MM.1S (cell line): ENCODE measurements around the gene CSTPP1.
A peak's percentile ranks its signal among the peaks of the same experiment; 100 is the strongest.

Experiments
- DNase-seq: peaks from one replicate; pipeline ENCODE4 v3.0.0-alpha.2; 2015
- H2AFZ ChIP-seq: fragments of 300-600 bp; sonication (generic); 2 replicates; pipeline ENCODE4 v1.6.0; 2016; ENCODE audit warnings: antibody characterized with exemption, low read length
- H3F3A ChIP-seq: fragments of 300-600 bp; sonication (generic); 2 replicates; pipeline ENCODE4 v1.6.1; 2016; ENCODE audit warnings: mild to moderate bottlenecking, antibody characterized with exemption, low read length, moderate library complexity, mixed read lengths; ENCODE audit not compliant: insufficient read depth
- H3K27ac ChIP-seq: fragments of 300-600 bp; sonication (generic); 2 replicates; pipeline ENCODE4 v1.5.1; 2016; ENCODE audit warnings: mild to moderate bottlenecking, low read length
- H3K27me3 ChIP-seq: fragments of 300-600 bp; sonication (generic); replicated peaks from 2 replicates; pipeline ENCODE4 v1.6.0; 2016; ENCODE audit warnings: low read length; ENCODE audit not compliant: insufficient read depth
- H3K36me3 ChIP-seq: fragments of 300-600 bp; sonication (generic); replicated peaks from 2 replicates; pipeline ENCODE4 v1.6.1; 2016; ENCODE audit warnings: mild to moderate bottlenecking, low read length, mixed read lengths; ENCODE audit not compliant: insufficient read depth
- H3K4me1 ChIP-seq: fragments of 300-600 bp; sonication (generic); 2 replicates; pipeline ENCODE4 v1.6.1; 2016; ENCODE audit warnings: low read length, mixed read lengths
- H3K4me2 ChIP-seq: fragments of 300-600 bp; sonication (generic); 2 replicates; pipeline ENCODE4 v1.6.0; 2016; ENCODE audit warnings: low read depth, low read length
- H3K4me3 ChIP-seq: fragments of 300-600 bp; sonication (generic); 2 replicates; pipeline ENCODE4 v1.5.1; 2016; ENCODE audit warnings: low read length, mixed read lengths
- H3K79me2 ChIP-seq: fragments of 300-600 bp; sonication (generic); 2 replicates; pipeline ENCODE4 v1.6.1; 2016; ENCODE audit warnings: mixed run types, low read length, mixed read lengths
- H3K9ac ChIP-seq: fragments of 300-600 bp; sonication (generic); 2 replicates; pipeline ENCODE4 v1.6.1; 2016; ENCODE audit warnings: low read length, mixed read lengths
- H3K9me2 ChIP-seq: fragments of 300-600 bp; sonication (generic); replicated peaks from 2 replicates; pipeline ENCODE4 v1.6.1; 2016; ENCODE audit warnings: mild to moderate bottlenecking, low read length, mixed read lengths; ENCODE audit not compliant: insufficient read depth
- H3K9me3 ChIP-seq: fragments of 300-600 bp; sonication (generic); replicated peaks from 2 replicates; pipeline ENCODE4 v1.6.1; 2016; ENCODE audit warnings: mild to moderate bottlenecking, low read length, mixed read lengths; ENCODE audit not compliant: insufficient read depth
- H4K20me1 ChIP-seq: fragments of 300-600 bp; sonication (generic); 2 replicates; pipeline ENCODE4 v1.6.1; 2016; ENCODE audit warnings: mild to moderate bottlenecking, low read length, moderate library complexity, mixed read lengths; ENCODE audit not compliant: insufficient read depth
- EZH2 ChIP-seq: fragments of 300-600 bp; sonication (generic); optimal IDR thresholded peaks from 2 replicates; pipeline ENCODE3; 2017; ENCODE audit warnings: low read depth, mild to moderate bottlenecking, antibody characterized with exemption, low read length, mixed read lengths
- EZH2phosphoT487 ChIP-seq: fragments of 300-600 bp; sonication (generic); IDR thresholded peaks from 2 replicates; pipeline ENCODE4 v1.6.1; 2018; ENCODE audit warnings: antibody characterized with exemption, low read length
- TF ChIP-seq, protein P1 (sequence below): fragments of 300-600 bp; sonication (generic); IDR thresholded peaks from 2 replicates; pipeline ENCODE4 v1.5.1; 2016; ENCODE audit warnings: antibody characterized with exemption, low read length, mixed read lengths

Gene CSTPP1

DNA sequence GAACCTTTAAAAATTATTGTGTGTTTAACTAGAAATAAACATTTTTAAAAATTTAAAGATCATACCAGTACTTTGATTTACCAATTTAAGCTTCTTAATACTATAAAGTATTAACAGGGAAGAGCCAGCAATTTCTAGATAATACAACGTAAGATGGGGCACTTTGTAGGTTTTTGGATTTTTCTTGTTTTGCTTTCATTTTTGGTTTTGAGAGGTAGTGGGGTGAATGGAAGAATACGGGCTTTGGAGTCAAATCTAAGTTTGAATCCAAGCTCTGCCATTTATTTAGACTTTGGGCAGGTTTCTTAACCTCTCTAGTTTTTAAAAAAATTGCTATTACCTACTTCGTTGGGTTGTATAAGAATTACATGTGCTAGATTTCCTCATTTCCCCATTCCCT, 44.9 kb downstream of the CSTPP1 start:
- Histone ChIP-seq H3K4me1 (0 out of 2 replicates have a peak, but pooled peaks cover 4% of the 10 kb centered on the region), H3F3A (no peaks in the 10 kb centered on the region), H3K27me3 (no peaks in the 10 kb centered on the region), H3K36me3 (no peaks in the 10 kb centered on the region), H4K20me1 (no peaks in the 10 kb centered on the region), H3K9me3 (no peaks in the 10 kb centered on the region), H3K9ac (peak overlapping the region; percentile 17; the same call in 1 of the 2 replicates), H3K4me2 (peak overlapping the region; percentile 57), H3K27ac (no peak overlapping the region), H3K4me3 (peak overlapping the region; percentile 61), H3K9me2 (0 out of 2 replicates have a peak, but pooled peaks cover 3% of the 10 kb centered on the region), H2AFZ (peak overlapping the region; percentile 71), H3K79me2 (no peaks in the 10 kb centered on the region)
- TF ChIP-seq EZH2 (no peak), EZH2phosphoT487 (no peak)
- TF ChIP-seq, protein P1, sequence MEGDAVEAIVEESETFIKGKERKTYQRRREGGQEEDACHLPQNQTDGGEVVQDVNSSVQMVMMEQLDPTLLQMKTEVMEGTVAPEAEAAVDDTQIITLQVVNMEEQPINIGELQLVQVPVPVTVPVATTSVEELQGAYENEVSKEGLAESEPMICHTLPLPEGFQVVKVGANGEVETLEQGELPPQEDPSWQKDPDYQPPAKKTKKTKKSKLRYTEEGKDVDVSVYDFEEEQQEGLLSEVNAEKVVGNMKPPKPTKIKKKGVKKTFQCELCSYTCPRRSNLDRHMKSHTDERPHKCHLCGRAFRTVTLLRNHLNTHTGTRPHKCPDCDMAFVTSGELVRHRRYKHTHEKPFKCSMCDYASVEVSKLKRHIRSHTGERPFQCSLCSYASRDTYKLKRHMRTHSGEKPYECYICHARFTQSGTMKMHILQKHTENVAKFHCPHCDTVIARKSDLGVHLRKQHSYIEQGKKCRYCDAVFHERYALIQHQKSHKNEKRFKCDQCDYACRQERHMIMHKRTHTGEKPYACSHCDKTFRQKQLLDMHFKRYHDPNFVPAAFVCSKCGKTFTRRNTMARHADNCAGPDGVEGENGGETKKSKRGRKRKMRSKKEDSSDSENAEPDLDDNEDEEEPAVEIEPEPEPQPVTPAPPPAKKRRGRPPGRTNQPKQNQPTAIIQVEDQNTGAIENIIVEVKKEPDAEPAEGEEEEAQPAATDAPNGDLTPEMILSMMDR, result no peak
- DNase-seq, result peak; percentile 55

DNA sequence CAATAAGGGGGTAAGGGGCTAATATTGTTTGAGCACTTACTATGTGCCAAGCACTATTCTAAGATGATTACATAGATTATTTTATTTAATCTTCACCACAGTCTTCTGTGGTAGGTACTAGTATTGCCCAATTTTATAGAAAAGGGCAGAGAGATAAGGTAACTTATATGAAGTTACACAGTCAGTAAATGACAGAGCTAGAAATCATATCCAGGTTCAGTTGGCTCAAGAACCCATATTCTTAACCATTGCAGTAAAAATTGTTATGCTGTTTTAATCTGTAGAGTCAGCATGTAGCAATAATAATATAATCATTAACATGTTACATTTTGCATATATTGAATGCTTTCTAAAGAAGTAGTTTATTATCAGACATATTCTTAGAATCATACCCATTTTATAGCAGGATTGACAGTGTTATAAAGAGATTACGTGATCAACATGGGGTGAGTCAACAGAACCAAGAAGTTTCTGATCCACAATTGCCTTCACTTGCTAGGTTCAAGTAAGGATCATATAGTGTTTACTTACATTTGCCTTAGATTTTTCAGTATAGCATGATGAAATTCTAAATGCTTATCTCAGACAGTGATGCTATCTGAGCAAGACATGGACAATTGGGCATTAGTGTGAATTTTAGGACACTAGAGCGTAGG, 46.4 kb downstream of the CSTPP1 start:
- Histone ChIP-seq H3K27ac (no peak overlapping the region), H3K36me3 (no peaks in the 10 kb centered on the region), H3K9me2 (0 out of 2 replicates have a peak, but pooled peaks cover 3% of the 10 kb centered on the region), H2AFZ (no peak overlapping the region), H3K9me3 (no peaks in the 10 kb centered on the region), H3K27me3 (no peaks in the 10 kb centered on the region), H3K4me2 (no peak overlapping the region), H3K9ac (no peak overlapping the region), H3K4me1 (0 out of 2 replicates have a peak, but pooled peaks cover 4% of the 10 kb centered on the region), H3K79me2 (no peaks in the 10 kb centered on the region), H3K4me3 (no peak overlapping the region), H3F3A (no peaks in the 10 kb centered on the region), H4K20me1 (no peaks in the 10 kb centered on the region)
- TF ChIP-seq EZH2 (no peak), EZH2phosphoT487 (no peak)
- TF ChIP-seq, protein P1, result no peak
- DNase-seq, result no peak

DNA sequence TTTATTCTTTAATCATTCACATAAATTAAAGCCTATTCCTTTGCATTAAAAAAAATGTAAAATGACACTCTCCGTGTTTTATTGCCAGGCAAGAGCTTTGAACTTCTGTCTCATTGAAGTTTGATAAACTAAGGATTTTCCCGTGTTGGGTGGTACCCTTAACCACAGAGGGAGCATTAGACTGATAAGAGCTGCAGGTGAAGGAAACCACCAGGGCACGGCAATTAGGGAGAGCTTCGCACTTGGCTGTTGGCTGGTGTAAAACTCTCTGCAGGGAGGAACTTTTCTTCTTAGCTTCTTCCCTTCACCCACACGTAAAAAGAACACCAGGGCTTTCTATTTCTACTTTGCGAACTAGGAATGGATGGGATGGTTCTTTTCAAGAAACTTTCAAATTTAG, 47.0 kb downstream of the CSTPP1 start:
- no peak overlapping the region for H3K4me2 ChIP-seq
- no peak for DNase-seq
- H2AFZ ChIP-seq, result no peak overlapping the region
- H3K9me3 ChIP-seq, result no peaks in the 10 kb centered on the region
- H3K27ac ChIP-seq, result no peak overlapping the region
- TF ChIP-seq EZH2phosphoT487 (no peak), EZH2 (no peak)
- TF ChIP-seq, protein P1, result no peak
- H3K79me2 ChIP-seq, result no peaks in the 10 kb centered on the region
- no peaks in the 10 kb centered on the region for H3K36me3 ChIP-seq
- H3K4me1 ChIP-seq, result 0 out of 2 replicates have a peak, but pooled peaks cover 4% of the 10 kb centered on the region
- H4K20me1 ChIP-seq, result no peaks in the 10 kb centered on the region
- H3K9ac ChIP-seq, result no peak overlapping the region
- no peak overlapping the region for H3K4me3 ChIP-seq
- H3K9me2 ChIP-seq, result 0 out of 2 replicates have a peak, but pooled peaks cover 3% of the 10 kb centered on the region
- no peaks in the 10 kb centered on the region for H3K27me3 ChIP-seq
- H3F3A ChIP-seq, result no peaks in the 10 kb centered on the region
